Activated CD8-positive, alpha-beta memory T cell treated with anti-CD3 and anti-CD28 coated beads for 24 hours (primary cell): ENCODE data around the gene SIGLEC7.

Experiments used
- DNase-seq: peaks from one replicate; pipeline ENCODE4 v3.0.0-alpha.2; 2020

The SIGLEC7 gene

GRCh38 chr19:51142119-51142518 lies at the start of gene SIGLEC7:
Gene SIGLEC7 (plus strand): TSS chr19:51142301. CDS start chr19:51142370, 69 bp downstream.
- DNase-seq, result peak; percentile 54

- DNase-seq, result no peak
Measured at GRCh38 chr19:51093101-51093500, 49.0 kb upstream of the SIGLEC7 start.

GRCh38 chr19:51093510-51094345 lies 48.4 kb upstream of the SIGLEC7 start:
- no peak for DNase-seq

GRCh38 chr19:51094696-51095279 lies 47.3 kb upstream of the SIGLEC7 start:
- peak; percentile 68 for DNase-seq

- DNase-seq, result no peak
Measured at GRCh38 chr19:51096473-51097165, 45.5 kb upstream of the SIGLEC7 start.

- DNase-seq, result peak; percentile 88
Measured at GRCh38 chr19:51097166-51097738, 44.8 kb upstream of the SIGLEC7 start.

- DNase-seq, result no peak
Measured at GRCh38 chr19:51097796-51098195, 44.3 kb upstream of the SIGLEC7 start.

GRCh38 chr19:51098365-51099046 lies 43.6 kb upstream of the SIGLEC7 start:
- DNase-seq, result peak; percentile 63

- DNase-seq, result no peak
Measured at GRCh38 chr19:51099047-51099382, 43.1 kb upstream of the SIGLEC7 start.

- DNase-seq, result no peak
Measured at GRCh38 chr19:51100601-51101000, 41.5 kb upstream of the SIGLEC7 start.

- no peak for DNase-seq
Measured at GRCh38 chr19:51101171-51101865, 40.8 kb upstream of the SIGLEC7 start.

GRCh38 chr19:51102991-51103390 lies 39.1 kb upstream of the SIGLEC7 start:
- no peak for DNase-seq

- no peak for DNase-seq
Measured at GRCh38 chr19:51103926-51104341, 38.2 kb upstream of the SIGLEC7 start.

GRCh38 chr19:51107406-51108065 lies 34.6 kb upstream of the SIGLEC7 start:
- DNase-seq, result no peak

- peak; percentile 98 for DNase-seq
Measured at GRCh38 chr19:51108066-51108804, 33.9 kb upstream of the SIGLEC7 start, which contains the start of gene CTU1. Gene CTU1 (minus strand): TSS chr19:51108409. CDS start chr19:51104569, 3,840 bp downstream.

GRCh38 chr19:51108805-51109146 lies 33.3 kb upstream of the SIGLEC7 start:
- no peak for DNase-seq

- DNase-seq, result no peak
Measured at GRCh38 chr19:51110666-51110971, 31.5 kb upstream of the SIGLEC7 start.

- no peak for DNase-seq
Measured at GRCh38 chr19:51111606-51112005, 30.5 kb upstream of the SIGLEC7 start.

- no peak for DNase-seq
Measured at GRCh38 chr19:51114087-51114729, 27.9 kb upstream of the SIGLEC7 start.

GRCh38 chr19:51116736-51117286 lies 25.3 kb upstream of the SIGLEC7 start:
- no peak for DNase-seq
